Measurements from ENCODE around the gene MORC3. TPM values are rescaled to one million over a fixed set of nuclear protein-coding genes. Genes with fewer than 3 reads are reported as not detected.

The MORC3 gene
- polyA plus RNA-seq, 1 donor (not counting 4 experiments of a cell fraction or from before 2014, with no cell fraction given), result 38.1 TPM

DNA sequence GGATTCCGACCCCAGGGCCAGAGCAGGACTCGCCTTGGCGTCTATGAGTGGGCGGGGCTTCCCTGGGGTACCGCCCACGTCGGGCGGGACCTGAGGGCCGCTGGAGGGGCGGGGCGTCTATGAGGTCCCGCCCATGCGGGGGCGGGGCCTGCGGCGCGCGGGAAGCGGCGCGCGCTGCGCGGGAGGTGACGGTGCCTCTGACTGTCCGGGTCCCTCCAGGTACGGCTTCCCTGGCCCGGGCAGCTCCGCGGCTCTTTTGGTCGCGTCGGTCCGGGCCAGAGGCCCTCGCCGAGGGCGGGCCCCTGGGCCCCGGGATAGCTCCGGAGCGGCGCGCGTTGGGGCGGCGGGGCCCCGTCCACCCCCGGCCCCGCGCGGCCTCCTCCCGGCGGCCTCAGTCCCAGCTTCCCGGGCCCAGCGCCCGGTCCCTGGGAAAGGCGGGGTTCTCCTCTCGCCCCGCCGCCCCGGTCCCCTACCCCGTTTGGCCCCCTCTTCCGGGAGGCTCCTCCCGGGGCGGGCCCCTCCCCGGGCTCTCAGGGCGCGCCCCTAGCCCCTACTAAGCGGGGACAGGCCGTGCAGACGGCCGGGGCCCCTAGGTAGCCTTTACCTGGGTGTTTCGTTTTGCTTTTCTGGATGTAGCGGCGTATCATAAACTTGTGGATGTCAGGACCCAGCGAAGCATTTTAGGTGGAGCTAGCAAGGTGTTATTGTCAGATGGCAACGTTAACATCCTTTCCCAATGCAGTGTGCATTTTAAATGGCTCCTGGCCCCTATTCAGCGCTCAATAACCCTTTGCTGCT is 65.4 kb downstream of the MORC3 start, which contains the start of gene CHAF1B:
Gene CHAF1B (plus strand): TSS at position 160 of the 798 bp plus-strand sequence. CDS start 745 bp downstream, outside the sequence.
- Histone ChIP-seq H3K9me1 (ENCODE audit: control insufficient read depth, extremely low read depth, insufficient read depth, low read length) (no peaks in the 10 kb centered on the region), H3K4me3 (ENCODE audit: control insufficient read depth in 2 of 3, extremely low read depth in 1 of 3, insufficient read depth in 2 of 3, low read depth in 1 of 3, low read length in 3 of 3) (peak within 1 kb of the TSS; percentile 33 to 81 (median 75)), H2AFZ (ENCODE audit: control insufficient read depth, low read length) (peak within 1 kb of the TSS; percentile 84), H3K4me2 (ENCODE audit: control insufficient read depth, extremely low read depth, insufficient read depth, low read depth, low read length) (peak within 1 kb of the TSS; percentile 93), H3K27ac (ENCODE audit: control insufficient read depth, insufficient read depth, low read length) (peak within 1 kb of the TSS; percentile 71), H4K20me1 (ENCODE audit: control insufficient read depth, extremely low read depth, insufficient read depth, low read length) (no peaks in the 10 kb centered on the region), H3K9me3 (ENCODE audit: control insufficient read depth, low read depth, low read length) (no peaks in the 10 kb centered on the region), H3K79me2 (ENCODE audit: control insufficient read depth, insufficient read depth, low read length) (peaks cover 2% of the 10 kb centered on the region), H3K36me3 (ENCODE audit: control insufficient read depth in 2 of 2, extremely low read depth in 1 of 2, insufficient read depth in 2 of 2, low read length in 2 of 2) (peaks cover 0 to 1% of the 10 kb centered on the region in 2 experiments), H3K9ac (ENCODE audit: control insufficient read depth, extremely low read depth, insufficient read depth, low read length) (peak within 1 kb of the TSS; percentile 79), H3K4me1 (ENCODE audit: control insufficient read depth, extremely low read depth, insufficient read depth, low read length) (peaks cover 9% of the 10 kb centered on the region), H3K27me3 (ENCODE audit: control insufficient read depth, extremely low read depth, insufficient read depth, low read length) (no peaks in the 10 kb centered on the region)
- no peak for FAIRE-seq
- no peak for TF ChIP-seq EZH2 (IDR thresholded peaks at IDR 0.05; ENCODE audit: low read length)
- TF ChIP-seq, protein P1, sequence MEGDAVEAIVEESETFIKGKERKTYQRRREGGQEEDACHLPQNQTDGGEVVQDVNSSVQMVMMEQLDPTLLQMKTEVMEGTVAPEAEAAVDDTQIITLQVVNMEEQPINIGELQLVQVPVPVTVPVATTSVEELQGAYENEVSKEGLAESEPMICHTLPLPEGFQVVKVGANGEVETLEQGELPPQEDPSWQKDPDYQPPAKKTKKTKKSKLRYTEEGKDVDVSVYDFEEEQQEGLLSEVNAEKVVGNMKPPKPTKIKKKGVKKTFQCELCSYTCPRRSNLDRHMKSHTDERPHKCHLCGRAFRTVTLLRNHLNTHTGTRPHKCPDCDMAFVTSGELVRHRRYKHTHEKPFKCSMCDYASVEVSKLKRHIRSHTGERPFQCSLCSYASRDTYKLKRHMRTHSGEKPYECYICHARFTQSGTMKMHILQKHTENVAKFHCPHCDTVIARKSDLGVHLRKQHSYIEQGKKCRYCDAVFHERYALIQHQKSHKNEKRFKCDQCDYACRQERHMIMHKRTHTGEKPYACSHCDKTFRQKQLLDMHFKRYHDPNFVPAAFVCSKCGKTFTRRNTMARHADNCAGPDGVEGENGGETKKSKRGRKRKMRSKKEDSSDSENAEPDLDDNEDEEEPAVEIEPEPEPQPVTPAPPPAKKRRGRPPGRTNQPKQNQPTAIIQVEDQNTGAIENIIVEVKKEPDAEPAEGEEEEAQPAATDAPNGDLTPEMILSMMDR (optimal IDR thresholded peaks at IDR 0.05 in 1 of 3, IDR thresholded peaks at IDR 0.05 in 1 of 3, conservative IDR thresholded peaks at IDR 0.05 in 1 of 3; ENCODE audit: extremely low read depth in 1 of 3, insufficient read depth in 2 of 3, low read length in 3 of 3), result no peak
- DNase-seq (ENCODE audit: low read depth, low spot score), result peak; percentile 9
- dilution Hi-C loops (cut with MboI; ENCODE audit: extremely low pct_ligation_motif_present, low sequenced_read_pairs), result no loop called here

DNA sequence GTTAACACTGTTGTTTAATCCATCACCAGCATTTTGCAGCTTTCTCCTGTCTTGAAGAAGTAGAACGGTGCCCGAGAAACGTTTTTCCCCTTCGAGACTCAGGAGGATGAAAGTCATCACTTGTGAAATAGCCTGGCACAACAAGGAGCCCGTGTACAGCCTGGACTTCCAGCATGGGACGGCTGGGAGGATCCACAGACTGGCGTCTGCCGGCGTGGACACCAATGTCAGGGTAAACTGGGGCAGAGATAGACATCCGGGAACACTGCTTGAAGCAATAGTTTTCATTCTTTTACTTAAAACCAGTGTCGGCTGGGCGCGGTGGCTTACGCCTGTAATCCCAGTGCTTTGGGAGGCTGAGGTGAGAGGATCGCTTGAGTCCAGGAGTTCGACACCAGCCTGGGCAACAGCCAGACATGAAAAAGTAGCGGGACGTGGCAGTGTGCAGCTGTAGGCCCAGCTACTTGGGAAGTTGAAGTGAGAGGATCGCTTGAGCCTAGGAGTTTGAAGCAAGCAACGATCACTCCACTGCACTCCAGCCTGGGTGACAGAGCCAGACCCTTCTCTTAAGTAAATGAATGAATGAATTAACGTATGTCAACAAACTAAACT is 66.1 kb downstream of the MORC3 start:
- no peak for FAIRE-seq
- no peaks in the 10 kb centered on the region for H3K9me3 ChIP-seq (ENCODE audit: control insufficient read depth, low read depth, low read length)
- H2AFZ ChIP-seq (ENCODE audit: control insufficient read depth, low read length), result peak overlapping the region; percentile 84
- H3K9me1 ChIP-seq (ENCODE audit: control insufficient read depth, extremely low read depth, insufficient read depth, low read length), result no peaks in the 10 kb centered on the region
- H3K4me2 ChIP-seq (ENCODE audit: control insufficient read depth, extremely low read depth, insufficient read depth, low read depth, low read length), result peak overlapping the region; percentile 93
- peaks cover 0 to 1% of the 10 kb centered on the region in 2 experiments for H3K36me3 ChIP-seq (ENCODE audit: control insufficient read depth in 2 of 2, extremely low read depth in 1 of 2, insufficient read depth in 2 of 2, low read length in 2 of 2)
- no peak for TF ChIP-seq EZH2 (IDR thresholded peaks at IDR 0.05; ENCODE audit: low read length)
- TF ChIP-seq, protein P1 (optimal IDR thresholded peaks at IDR 0.05 in 1 of 3, IDR thresholded peaks at IDR 0.05 in 1 of 3, conservative IDR thresholded peaks at IDR 0.05 in 1 of 3; ENCODE audit: extremely low read depth in 1 of 3, insufficient read depth in 2 of 3, low read length in 3 of 3), result no peak
- no peaks in the 10 kb centered on the region for H3K27me3 ChIP-seq (ENCODE audit: control insufficient read depth, extremely low read depth, insufficient read depth, low read length)
- peak overlapping the region; percentile 71 for H3K27ac ChIP-seq (ENCODE audit: control insufficient read depth, insufficient read depth, low read length)
- no peak for DNase-seq (ENCODE audit: low read depth, low spot score)
- peaks cover 2% of the 10 kb centered on the region for H3K79me2 ChIP-seq (ENCODE audit: control insufficient read depth, insufficient read depth, low read length)
- peaks cover 9% of the 10 kb centered on the region for H3K4me1 ChIP-seq (ENCODE audit: control insufficient read depth, extremely low read depth, insufficient read depth, low read length)
- peak overlapping the region; percentile 33 to 81 (median 75) for H3K4me3 ChIP-seq (ENCODE audit: control insufficient read depth in 2 of 3, extremely low read depth in 1 of 3, insufficient read depth in 2 of 3, low read depth in 1 of 3, low read length in 3 of 3)
- no peaks in the 10 kb centered on the region for H4K20me1 ChIP-seq (ENCODE audit: control insufficient read depth, extremely low read depth, insufficient read depth, low read length)
- dilution Hi-C loops (cut with MboI; ENCODE audit: extremely low pct_ligation_motif_present, low sequenced_read_pairs), result no loop called here
- peak overlapping the region; percentile 79 for H3K9ac ChIP-seq (ENCODE audit: control insufficient read depth, extremely low read depth, insufficient read depth, low read length)

All from keratinocyte (primary cell).